CD4-positive, alpha-beta T cell (primary cell): ENCODE results near the gene E2F4. TPM values are rescaled to one million over a fixed set of nuclear protein-coding genes. Genes with fewer than 3 reads are reported as not detected.
A peak's percentile ranks its signal among the peaks of the same experiment; 100 is the strongest.

Experiments used
- ATAC-seq: fragments of 200-7000 bp; cut with Tn5 transposase; one replicate; pipeline ENCODE4 v1.10.0; 2022; ENCODE audit warnings: mild to moderate bottlenecking; ENCODE audit not compliant: poor library complexity
- CTCF ChIA-PET: fragments of 350-600 bp; sonication (Branson Sonifier 250); formaldehyde crosslinking; loops from one replicate; lab custom pipeline; 2021; ENCODE audit warnings: antibody characterized with exemption, inconsistent platforms; lab: Charles Lee
- POLR2A ChIA-PET: fragments of 350-600 bp; sonication (Branson Sonifier 250); formaldehyde crosslinking; loops from one replicate; lab custom pipeline; 2021; ENCODE audit warnings: antibody characterized with exemption, inconsistent platforms; lab: Charles Lee
- DNase-seq, 14 experiments: peaks; one replicate each; pipeline ENCODE4 v3.0.0-alpha.2; 2013 to 2020; ENCODE audit warnings: mixed read lengths in 2 of 14
- H3K27ac ChIP-seq, 2 donors: one replicate each; pipeline versions ENCODE4 v1.5.1 to v1.7.0; 2013; ENCODE audit warnings: low read length in 2 of 2, low read depth in 1 of 2, mild to moderate bottlenecking in 1 of 2
- H3K27me3 ChIP-seq, 2 experiments: 1 replicate in 1 of 2; 2 replicates in 1 of 2; pipeline versions ENCODE4 v1.6.1 to v1.7.0; 2013; ENCODE audit warnings: low read length in 2 of 2, control low read depth in 1 of 2, mild to moderate bottlenecking in 1 of 2, moderate library complexity in 1 of 2; ENCODE audit not compliant: insufficient read depth in 2 of 2, control insufficient read depth in 1 of 2
- H3K36me3 ChIP-seq: one replicate; pipeline ENCODE4 v1.6.1; 2013; ENCODE audit warnings: low read length, control low read depth; ENCODE audit not compliant: insufficient read depth
- H3K4me1 ChIP-seq: one replicate; pipeline ENCODE4 v1.6.1; 2013; ENCODE audit warnings: low read length, control low read depth; ENCODE audit not compliant: insufficient read depth
- H3K4me3 ChIP-seq: one replicate; pipeline ENCODE4 v1.5.1; 2013; ENCODE audit warnings: mild to moderate bottlenecking, low read length, moderate library complexity
- H3K9me3 ChIP-seq, 2 experiments: 1 replicate in 1 of 2; 2 replicates in 1 of 2; pipeline versions ENCODE4 v1.6.1 to v1.7.0; 2013; ENCODE audit warnings: low read length in 2 of 2, mild to moderate bottlenecking in 2 of 2, control low read depth in 1 of 2, moderate library complexity in 1 of 2; ENCODE audit not compliant: control insufficient read depth in 1 of 2, insufficient read depth in 1 of 2
- H3K27ac Mint-ChIP-seq: one replicate; pipeline ENCODE4 v1.8.0; 2020; ENCODE audit warnings: mixed read lengths
- H3K27me3 Mint-ChIP-seq: one replicate; pipeline ENCODE4 v1.8.0; 2021; ENCODE audit warnings: mixed read lengths
- H3K36me3 Mint-ChIP-seq: one replicate; pipeline ENCODE4 v1.8.0; 2021; ENCODE audit warnings: low read depth, mixed read lengths
- H3K4me1 Mint-ChIP-seq: one replicate; pipeline ENCODE4 v1.8.0; 2021; ENCODE audit warnings: low read depth, mixed read lengths
- H3K4me3 Mint-ChIP-seq: one replicate; pipeline ENCODE4 v1.8.0; 2020; ENCODE audit warnings: mild to moderate bottlenecking, mixed read lengths
- H3K9me3 Mint-ChIP-seq: one replicate; pipeline ENCODE4 v1.8.0; 2020; ENCODE audit warnings: mixed read lengths
- CTCF ChIP-seq: fragments of 200-600 bp; IDR thresholded peaks from one replicate; pipeline ENCODE4 v1.8.0; 2022; ENCODE audit warnings: antibody characterized with exemption, mild to moderate bottlenecking
- intact Hi-C, 2 experiments: fragments of 100-400 bp; cut with DNase I in 1 of 2; cut with micrococcal nuclease in 1 of 2; formaldehyde crosslinking; loops; one replicate each; pipeline versions ENCODE4 v1.15.1 to v1.9.0; 2023 to 2025; cut with DNase I, micrococcal nuclease
- total RNA-seq, 174 experiments: library from RNA in 2 of 174; stranded (reverse) in 2 of 174; gene quantifications; one replicate each; pipeline ENCODE4 v1.2.3 and lab custom pipeline; 2021 to 2026

Gene E2F4
- total RNA-seq, 2 experiments from 2014 or later: 50.9 to 56.1 TPM

GRCh38 chr16:67150047-67150832, 41.7 kb upstream of the E2F4 start:
- ATAC-seq (peak; percentile 70), DNase-seq (peak in 7 of 14 experiments; percentile 9 to 73 (median 41))
- H3K36me3 ChIP-seq: peaks cover 31% of the 10 kb centered on the region
- Mint-ChIP-seq H3K9me3 (no peaks in the 10 kb centered on the region), H3K4me1 (peaks cover 18% of the 10 kb centered on the region), H3K36me3 (peaks cover 37% of the 10 kb centered on the region), H3K4me3 (no peak overlapping the region), H3K27ac (no peak overlapping the region), H3K27me3 (peaks cover 14% of the 10 kb centered on the region)
- peaks cover 0 to 7% of the 10 kb centered on the region in 2 experiments for H3K9me3 ChIP-seq
- intact Hi-C loops: no loop called here
- peak overlapping the region; percentile 57 for H3K4me3 ChIP-seq
- peaks cover 45% of the 10 kb centered on the region for H3K4me1 ChIP-seq
- TF ChIP-seq CTCF: peak; percentile 5
- ChIA-PET POLR2A (interaction anchor here (0.7 to 3.0 kb wide), 8 partner anchors 9 to 196 kb away, joined by 3 to 29 read pairs (median 5); partner anchors contain the start of genes CBFB, FBXL8, FHOD1 and HSF4), CTCF (interaction anchor here (1.0 to 1.3 kb wide), 3 partner anchors 9 to 132 kb away, joined by 3 to 4 read pairs (median 3); partner anchors contain the start of genes FBXL8 and TRADD)
- H3K27ac ChIP-seq: no peak overlapping the region
- H3K27me3 ChIP-seq: no peaks in the 10 kb centered on the region

GRCh38 chr16:67150833-67151396, 41.0 kb upstream of the E2F4 start, which contains the start of gene B3GNT9:
B3GNT9 (minus strand) TSS chr16:67150998; CDS start chr16:67150485, 513 bp downstream.
- DNase-seq (peak in 5 of 14 experiments; percentile 11 to 63 (median 51)), ATAC-seq (peak; percentile 27)
- CTCF ChIA-PET: interaction anchor here (0.6 to 1.3 kb wide), 4 partner anchors 9 to 133 kb away, joined by 3 to 4 read pairs (median 4); partner anchors contain the start of genes FBXL8 and TRADD
- H3K27me3 Mint-ChIP-seq: peaks cover 14% of the 10 kb centered on the region
- no peak for TF ChIP-seq CTCF
- H3K4me3 Mint-ChIP-seq: peak within 1 kb of the TSS; percentile 79
- H3K36me3 Mint-ChIP-seq: peaks cover 30% of the 10 kb centered on the region
- POLR2A ChIA-PET: interaction anchor here (0.7 to 3.0 kb wide), 8 partner anchors 9 to 197 kb away, joined by 3 to 29 read pairs (median 5); partner anchors contain the start of genes CBFB, FBXL8, FHOD1 and HSF4
- no peaks in the 10 kb centered on the region for H3K9me3 Mint-ChIP-seq
- H3K4me1 Mint-ChIP-seq: peaks cover 24% of the 10 kb centered on the region
- H3K36me3 ChIP-seq: peaks cover 24% of the 10 kb centered on the region
- peak within 1 kb of the TSS; percentile 55 for H3K27ac Mint-ChIP-seq
- no peaks in the 10 kb centered on the region for H3K27me3 ChIP-seq
- H3K27ac ChIP-seq: no peak within 1 kb of the TSS
- H3K9me3 ChIP-seq: peaks cover 0 to 7% of the 10 kb centered on the region in 2 experiments
- intact Hi-C loops: no loop called here
- H3K4me1 ChIP-seq: peaks cover 51% of the 10 kb centered on the region
- H3K4me3 ChIP-seq: peak within 1 kb of the TSS; percentile 57

- Mint-ChIP-seq H3K36me3 (peaks cover 24% of the 10 kb centered on the region), H3K4me3 (peak overlapping the region; percentile 79), H3K27ac (peak overlapping the region; percentile 55), H3K27me3 (peaks cover 14% of the 10 kb centered on the region), H3K9me3 (no peaks in the 10 kb centered on the region), H3K4me1 (peaks cover 30% of the 10 kb centered on the region)
- Histone ChIP-seq H3K36me3 (peaks cover 18% of the 10 kb centered on the region), H3K27ac (no peak overlapping the region), H3K27me3 (no peaks in the 10 kb centered on the region), H3K4me3 (peak overlapping the region; percentile 57), H3K4me1 (peaks cover 57% of the 10 kb centered on the region), H3K9me3 (peaks cover 0 to 7% of the 10 kb centered on the region in 2 experiments)
- ChIA-PET CTCF (interaction anchor here (0.6 to 1.3 kb wide), 5 partner anchors 8 to 198 kb away, joined by 3 to 4 read pairs (median 3); partner anchors contain the start of genes FBXL8 and TRADD), POLR2A (interaction anchor here (1.3 to 3.0 kb wide), 8 partner anchors 8 to 197 kb away, joined by 4 to 29 read pairs (median 5); partner anchors contain the start of genes CBFB, FBXL8, HSF4 and TRADD)
- DNase-seq (no peak), ATAC-seq (no peak)
- TF ChIP-seq CTCF: no peak
- intact Hi-C loops: no loop called here
These were observed 40.4 kb upstream of the E2F4 start for GRCh38 chr16:67151431-67152097.
